Kidney (tissue), 14 donors: ENCODE measurements around the gene ZSCAN5A. TPM values are rescaled to one million over a fixed set of nuclear protein-coding genes. Genes with fewer than 3 reads are reported as not detected.

ENCODE experiments used
- DNase-seq, 5 donors: peaks; one replicate each; pipeline ENCODE4 v3.0.0-alpha.2; 2013 to 2020
- FAIRE-seq: peaks from 2 replicates; lab custom pipeline; 2012; peaks lifted over from hg19 to GRCh38; lab: Jason Lieb, UNC
- H3K27ac ChIP-seq, 2 donors: one replicate each; pipeline ENCODE4 v1.7.0; 2013; ENCODE audit warnings: low read depth in 2 of 2, low read length in 2 of 2, inconsistent platforms in 1 of 2
- H3K27me3 ChIP-seq: one replicate; pipeline ENCODE4 v1.7.1; 2013; ENCODE audit warnings: low read length, inconsistent platforms; ENCODE audit not compliant: control insufficient read depth, insufficient read depth
- H3K36me3 ChIP-seq, 3 donors: one replicate each; pipeline versions ENCODE4 v1.7.0 to v1.7.1; 2013; ENCODE audit warnings: low read length in 3 of 3, control low read depth in 1 of 3, inconsistent platforms in 1 of 3; ENCODE audit not compliant: insufficient read depth in 3 of 3, control insufficient read depth in 2 of 3
- H3K4me1 ChIP-seq, 3 donors: one replicate each; pipeline versions ENCODE4 v1.7.0 to v1.7.1; 2013; ENCODE audit warnings: low read length in 3 of 3, inconsistent platforms in 1 of 3, low read depth in 1 of 3; ENCODE audit not compliant: control insufficient read depth in 2 of 3, insufficient read depth in 2 of 3
- H3K4me3 ChIP-seq, 3 donors: one replicate each; pipeline versions ENCODE4 v1.7.0 to v1.8.1; 2013; ENCODE audit warnings: low read length in 3 of 3, control low read depth in 1 of 3, inconsistent platforms in 1 of 3
- H3K9ac ChIP-seq, 3 donors: one replicate each; pipeline versions ENCODE4 v1.7.0 to v1.7.1; 2013; ENCODE audit warnings: low read length in 3 of 3, control low read depth in 1 of 3, inconsistent platforms in 1 of 3
- H3K9me3 ChIP-seq, 3 donors: one replicate each; pipeline versions ENCODE4 v1.7.0 to v1.7.1; 2013; ENCODE audit warnings: low read length in 3 of 3, control low read depth in 1 of 3, inconsistent platforms in 1 of 3; ENCODE audit not compliant: control insufficient read depth in 2 of 3, insufficient read depth in 1 of 3
- CTCF ChIP-seq: IDR thresholded peaks from 3 replicates; pipeline ENCODE4 v1.5.1; 2012; ENCODE audit warnings: mild to moderate bottlenecking, moderate library complexity, borderline replicate concordance; ENCODE audit not compliant: insufficient read depth; ENCODE audit errors: extremely low read depth
- intact Hi-C: fragments of 100-400 bp; cut with DNase I; formaldehyde crosslinking; loops from one replicate; pipeline ENCODE4 v1.11.1; 2022
- polyA plus RNA-seq: library from polyadenylated mRNA; stranded (reverse); fragments of 350-450 nt; fragmentation: Illumina TruSeq; extraction: RNeasy Lipid Tissue Mini Kit (QIAGEN cat#74804); gene quantifications from one replicate; pipeline ENCODE4 v1.2.3, GENCODE V29; 2014; ENCODE audit warnings: low read depth, low replicate concordance; ENCODE audit not compliant: insufficient read depth
- total RNA-seq: library from RNA; stranded (reverse); fragmentation: NEBNext Ultra II Directional; extraction: Animal tissue kit (Norgen Biotek cat#: 25700); gene quantifications from one replicate; pipeline ENCODE4 v1.2.1, GENCODE V29; 2021
- donor health status: control.
- donor health status: control.
- donor health status: control.
- donor health status: control.
- donor health status: control.
- donor health status: DM: yes; HTN: yes; CAD: no.
- donor health status: Normal renal cell carcinoma (clear cell type).

The ZSCAN5A gene
- total and polyA plus RNA-seq, 2 donors from 2014 or later = 11.9 to 18.1 TPM

- no peak for FAIRE-seq
- Histone ChIP-seq H3K9ac (no peak overlapping the region), H3K36me3 (peaks cover 2 to 19% (median 4%) of the 10 kb centered on the region in 3 donors), H3K9me3 (peaks cover 0 to 4% (median 0%) of the 10 kb centered on the region in 3 donors), H3K4me1 (no peaks in the 10 kb centered on the region), H3K27ac (no peak overlapping the region), H3K27me3 (no peaks in the 10 kb centered on the region), H3K4me3 (no peak overlapping the region)
- no peak for TF ChIP-seq CTCF
- intact Hi-C loops = no loop called here
- no peak for DNase-seq
These were observed 20.1 kb downstream of the ZSCAN5A start for GRCh38 chr19:56294549-56294948.

- H3K27ac ChIP-seq = no peak overlapping the region
- FAIRE-seq (no peak), DNase-seq (no peak)
- peaks cover 2 to 16% (median 4%) of the 10 kb centered on the region in 3 donors for H3K36me3 ChIP-seq
- no peak for TF ChIP-seq CTCF
- intact Hi-C loops = no loop called here
- H3K9me3 ChIP-seq = peaks cover 0 to 4% (median 0%) of the 10 kb centered on the region in 3 donors
- no peak overlapping the region for H3K4me3 ChIP-seq
- no peaks in the 10 kb centered on the region for H3K4me1 ChIP-seq
- no peak overlapping the region for H3K9ac ChIP-seq
- H3K27me3 ChIP-seq = no peaks in the 10 kb centered on the region
These were observed 22.8 kb downstream of the ZSCAN5A start for GRCh38 chr19:56291867-56292266.

DNA sequence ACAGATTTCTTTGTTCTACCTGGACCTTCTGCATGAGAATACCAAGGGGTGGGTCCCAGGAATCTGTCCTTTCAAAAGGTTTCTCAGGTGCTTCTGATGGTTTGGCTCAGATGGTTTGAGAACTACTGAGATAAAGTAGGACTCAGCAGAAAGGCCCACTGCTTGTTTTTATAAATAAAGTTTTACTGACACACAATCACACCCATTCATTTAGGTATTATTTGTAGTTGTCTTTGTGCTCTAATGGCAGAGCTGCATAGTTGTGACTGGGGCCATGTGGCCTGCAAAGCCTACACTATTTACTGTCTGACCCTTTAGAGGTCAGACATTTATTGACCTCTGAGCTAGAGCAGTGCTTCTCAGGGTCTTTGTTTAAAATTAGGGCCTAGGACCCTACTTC, 24.5 kb downstream of the ZSCAN5A start:
- Histone ChIP-seq H3K4me3 (no peak overlapping the region), H3K9ac (no peak overlapping the region), H3K27me3 (no peaks in the 10 kb centered on the region), H3K27ac (no peak overlapping the region), H3K9me3 (peaks cover 0 to 4% (median 0%) of the 10 kb centered on the region in 3 donors), H3K36me3 (peaks cover 0 to 13% (median 2%) of the 10 kb centered on the region in 3 donors), H3K4me1 (no peaks in the 10 kb centered on the region)
- FAIRE-seq (no peak), DNase-seq (no peak)
- intact Hi-C loops = no loop called here
- no peak for TF ChIP-seq CTCF

- intact Hi-C loops = no loop called here
- no peak for DNase-seq
These were observed 29.9 kb downstream of the ZSCAN5A start for GRCh38 chr19:56284746-56285145.

More at GRCh38 chr19:56284746-56285145, 29.9 kb downstream of the ZSCAN5A start:
- no peaks in the 10 kb centered on the region for H3K4me1 ChIP-seq
- H3K4me3 ChIP-seq = no peak overlapping the region
- no peak for TF ChIP-seq CTCF
- peaks cover 0 to 3% (median 0%) of the 10 kb centered on the region in 3 donors for H3K36me3 ChIP-seq
- H3K27ac ChIP-seq = no peak overlapping the region
- H3K9me3 ChIP-seq = no peaks in the 10 kb centered on the region
- H3K9ac ChIP-seq = no peak overlapping the region
- H3K27me3 ChIP-seq = no peaks in the 10 kb centered on the region
- FAIRE-seq = no peak
